22Rv1 (cell line): ENCODE results near the gene HSD17B1.
A peak's percentile ranks its signal among the peaks of the same experiment; 100 is the strongest.

Experiments used
- H3K27ac ChIP-seq: fragments of 450-650 bp; 2 replicates; pipeline ENCODE4 v1.5.1; 2017
- CTCF ChIP-seq: fragments of 450-650 bp; IDR thresholded peaks from 2 replicates; pipeline ENCODE4 v1.5.1; 2017; ENCODE audit warnings: mild to moderate bottlenecking
- ZFX ChIP-seq: fragments of 450-650 bp; IDR thresholded peaks from 2 replicates; pipeline ENCODE4 v1.6.1; 2017; ENCODE audit warnings: antibody characterized with exemption, borderline replicate concordance

Gene HSD17B1

DNA sequence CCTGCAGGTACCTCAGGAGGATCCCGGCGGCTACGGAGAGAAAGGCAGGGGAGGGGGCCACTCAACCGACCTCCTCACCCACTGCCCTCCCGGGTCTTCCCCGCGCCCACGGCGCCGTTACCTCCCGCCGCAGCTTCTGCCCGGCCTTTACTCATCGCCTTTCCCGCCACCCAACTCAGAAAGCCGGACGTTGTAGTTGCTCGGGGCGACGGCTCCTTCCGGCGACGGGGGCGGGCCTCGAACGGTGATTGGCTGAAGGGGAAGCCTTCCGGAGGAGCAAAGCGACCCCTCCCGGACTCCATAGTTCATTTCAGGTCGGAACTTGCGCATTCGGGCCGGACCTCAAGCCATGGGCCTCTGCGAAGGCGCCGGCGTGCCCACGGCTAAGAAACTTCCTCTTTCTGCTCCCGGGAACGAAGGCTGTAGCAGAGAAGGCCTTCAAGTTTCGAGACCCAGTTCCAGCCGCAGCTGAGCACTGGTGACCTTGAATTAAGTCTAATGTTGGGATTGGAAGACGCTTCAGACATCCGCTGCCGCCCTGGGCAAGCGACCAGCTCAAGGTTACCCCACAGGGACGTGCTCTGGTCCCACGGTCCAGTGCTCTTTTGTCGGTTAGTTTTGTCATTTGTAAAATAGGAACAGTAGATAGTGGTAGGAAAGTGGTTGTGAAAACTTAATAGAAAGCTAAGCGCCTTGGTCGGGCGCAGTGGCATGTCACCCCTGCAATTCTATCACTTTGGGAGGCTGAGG, 25.0 kb downstream of the HSD17B1 start, which contains the start of gene PSMC3IP:
Gene PSMC3IP (minus strand): TSS at position 198 of the 750 bp plus-strand sequence. CDS start 43 bp downstream, at position 155.
- TF ChIP-seq ZFX (no peak), CTCF (peak; percentile 43; the same call in 1 of the 2 replicates)
- peak within 1 kb of the TSS; percentile 89 for H3K27ac ChIP-seq

DNA sequence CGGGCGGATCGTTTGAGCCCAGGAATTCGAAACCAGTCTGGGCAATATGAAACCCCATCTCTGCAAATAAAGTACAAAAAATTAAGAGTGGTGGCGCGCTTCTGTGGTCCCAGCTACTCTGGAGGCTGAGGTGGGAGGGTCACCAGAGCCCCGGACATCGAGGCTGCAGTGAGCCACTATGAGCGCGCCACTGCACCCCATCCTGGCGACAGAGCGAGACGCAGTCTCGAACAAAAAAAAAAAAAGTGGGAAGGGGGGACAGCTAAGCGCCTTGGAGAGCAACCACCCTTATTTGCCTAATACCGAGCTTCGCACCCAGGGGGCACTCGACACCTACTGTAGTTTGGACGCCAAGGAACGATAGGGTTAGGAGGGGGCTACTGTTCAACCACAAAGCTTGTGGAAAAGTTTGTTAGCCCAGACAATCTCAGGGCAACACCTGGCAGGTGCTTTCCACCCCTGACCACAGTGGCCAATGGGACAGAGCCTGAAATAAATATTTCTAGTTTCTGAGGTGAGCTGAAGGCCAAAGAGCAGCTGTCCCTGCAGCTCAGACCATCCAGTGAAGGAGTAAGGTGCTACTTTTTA, 25.7 kb downstream of the HSD17B1 start:
- TF ChIP-seq ZFX (no peak), CTCF (peak; percentile 82)
- peak overlapping the region; percentile 89 for H3K27ac ChIP-seq

- H3K27ac ChIP-seq = peak overlapping the region; percentile 89
- TF ChIP-seq CTCF = no peak
- TF ChIP-seq ZFX = no peak
Measured at GRCh38 chr17:42579794-42580551, 27.2 kb downstream of the HSD17B1 start.

DNA sequence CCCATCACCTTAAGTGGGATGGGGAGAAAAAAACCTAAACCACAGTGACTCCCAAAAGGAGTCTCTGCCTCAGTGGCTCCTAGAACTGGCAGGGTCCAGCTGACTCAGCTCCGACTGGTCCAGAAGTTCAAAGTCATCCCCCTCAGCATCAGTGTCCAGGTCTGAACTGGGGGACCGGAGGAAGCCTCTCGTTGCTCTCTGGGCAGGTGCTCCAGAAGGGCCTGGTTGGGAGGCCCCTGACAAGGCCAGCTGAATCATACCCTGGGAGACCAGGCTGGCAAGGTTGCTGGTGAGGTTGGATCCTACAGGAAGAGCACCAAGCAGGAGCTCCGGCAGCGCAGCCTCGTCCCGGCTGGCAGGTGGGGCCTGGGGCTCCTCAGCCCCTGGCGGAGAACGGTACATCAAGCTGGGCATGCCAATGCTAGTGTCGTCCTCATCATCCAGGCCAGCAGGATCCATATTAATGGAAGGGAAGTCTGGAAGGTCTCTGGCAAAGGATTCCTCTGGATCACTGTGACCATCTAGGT, 29.1 kb downstream of the HSD17B1 start:
- TF ChIP-seq ZFX (no peak), CTCF (no peak)
- no peak overlapping the region for H3K27ac ChIP-seq

DNA sequence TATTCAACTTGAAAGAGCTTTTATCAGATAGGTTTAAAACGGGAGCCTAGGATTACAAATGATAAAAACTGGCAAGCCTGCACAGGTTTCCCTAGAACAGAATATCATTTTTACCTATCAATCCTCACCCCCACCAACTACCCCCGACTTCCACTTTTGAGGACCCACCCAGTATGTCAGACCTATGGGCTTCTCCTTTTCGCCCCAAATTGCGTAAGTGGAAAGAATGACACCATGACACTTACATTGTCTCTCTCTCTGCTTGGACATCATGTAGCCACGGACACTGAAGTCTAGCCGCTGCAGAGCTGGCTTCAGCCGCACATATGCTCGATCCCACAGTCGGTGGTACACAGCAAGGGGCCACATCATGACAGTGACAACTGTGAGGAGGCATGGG, 32.2 kb downstream of the HSD17B1 start:
- no peak overlapping the region for H3K27ac ChIP-seq

GRCh38 chr17:42585353-42585752, 32.6 kb downstream of the HSD17B1 start:
- TF ChIP-seq CTCF = no peak
- no peak for TF ChIP-seq ZFX
- H3K27ac ChIP-seq = no peak overlapping the region

More for the DNA sequence above, 32.2 kb downstream of the HSD17B1 start:
- TF ChIP-seq CTCF (no peak), ZFX (no peak)
